CD4-positive, alpha-beta T cell treated with Interleukin-15 for 4 hours (primary cell): Measurements from ENCODE around the gene CALR.
"Not testable (repeated sequence)": the region's sequence is repeated elsewhere in the genome, so short reads cannot be mapped to it uniquely, and the experiment has no call there.

Experiments used
- DNase-seq: peaks from one replicate; pipeline ENCODE4 v3.0.0-alpha.2; 2020; ENCODE audit warnings: low spot score

Gene CALR

DNA sequence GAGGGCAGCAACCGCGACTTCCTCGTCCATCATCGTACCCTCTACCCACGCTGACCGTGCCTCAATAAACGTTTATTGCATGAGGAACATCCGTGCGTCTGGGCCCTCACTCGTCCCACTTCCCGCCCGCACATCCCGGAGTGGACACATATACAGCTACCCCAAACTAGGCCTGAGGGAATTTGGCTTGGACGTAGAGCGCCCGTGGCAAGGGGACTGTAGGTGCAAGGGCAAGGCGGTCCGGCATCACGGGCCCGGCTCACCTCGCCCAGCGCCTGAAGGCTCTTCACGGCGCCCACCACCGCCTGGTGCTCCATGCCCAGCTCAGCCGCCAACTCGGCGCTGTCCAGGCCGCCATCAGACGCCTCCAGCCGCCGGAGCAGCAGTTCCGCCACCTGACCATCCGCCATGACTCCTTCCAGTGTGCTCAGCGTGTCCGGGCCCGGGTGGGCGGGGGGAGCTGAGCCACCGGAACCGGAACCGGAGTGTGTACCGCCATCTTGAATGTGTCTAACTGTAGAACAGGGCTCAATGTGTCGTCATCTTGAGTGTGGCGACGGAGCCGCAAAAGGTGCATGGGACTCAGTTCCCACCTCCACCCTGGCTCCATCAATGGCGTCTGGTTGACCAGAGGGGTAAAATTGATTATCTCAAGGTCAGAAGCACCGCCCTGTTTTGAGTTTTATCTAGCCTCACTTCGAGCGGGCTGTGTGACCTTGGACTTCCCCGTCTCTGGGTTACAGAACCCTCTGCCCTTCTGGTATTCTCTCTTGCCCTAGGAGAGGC, 4.9 kb upstream of the CALR start, which contains the start of gene FARSA:
Gene FARSA, minus strand, starts transcription at position 425 of the 786 bp plus-strand sequence. Its CDS starts 15 bp downstream, at position 410.
- DNase-seq = peak; percentile 89

DNA sequence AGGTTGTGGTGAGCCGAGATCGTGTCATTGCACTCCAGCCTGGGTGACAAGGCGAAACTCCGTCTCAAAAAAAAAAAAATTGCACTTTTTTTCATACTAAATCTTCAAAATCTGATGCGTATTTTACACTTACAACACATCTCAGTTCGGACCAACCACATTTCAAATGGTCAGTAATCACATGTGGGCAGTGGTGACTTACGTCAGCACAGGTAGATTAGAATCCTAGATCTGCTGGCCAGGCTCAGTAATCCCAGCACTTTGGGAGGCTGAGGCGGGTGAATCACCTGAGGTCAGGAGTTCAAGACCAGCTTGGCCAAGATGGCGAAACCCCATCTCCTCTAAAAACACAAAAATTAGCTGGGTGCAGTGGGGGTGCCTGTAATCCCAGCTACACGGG, 3.3 kb upstream of the CALR start:
- DNase-seq = no peak

DNA sequence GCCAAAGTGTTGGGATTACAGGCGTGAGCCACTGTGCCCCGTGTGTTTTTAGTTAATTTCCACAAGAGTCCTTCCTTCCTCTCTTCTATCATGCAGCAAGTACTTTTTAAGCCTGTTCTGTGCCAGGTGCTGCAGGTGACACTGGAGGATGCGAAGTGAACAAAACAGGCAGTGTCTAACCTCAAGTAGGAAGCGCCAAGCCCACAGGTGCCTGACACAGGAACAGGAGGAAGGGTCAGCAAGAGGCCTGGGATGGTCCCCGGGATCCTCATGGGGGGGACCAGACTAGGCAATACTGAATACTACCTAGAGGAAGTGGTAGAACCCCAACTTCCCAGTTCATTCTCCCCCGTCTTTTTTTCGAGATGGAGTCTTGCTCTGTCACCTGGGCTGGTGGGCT, 1.8 kb upstream of the CALR start:
- no peak for DNase-seq

DNA sequence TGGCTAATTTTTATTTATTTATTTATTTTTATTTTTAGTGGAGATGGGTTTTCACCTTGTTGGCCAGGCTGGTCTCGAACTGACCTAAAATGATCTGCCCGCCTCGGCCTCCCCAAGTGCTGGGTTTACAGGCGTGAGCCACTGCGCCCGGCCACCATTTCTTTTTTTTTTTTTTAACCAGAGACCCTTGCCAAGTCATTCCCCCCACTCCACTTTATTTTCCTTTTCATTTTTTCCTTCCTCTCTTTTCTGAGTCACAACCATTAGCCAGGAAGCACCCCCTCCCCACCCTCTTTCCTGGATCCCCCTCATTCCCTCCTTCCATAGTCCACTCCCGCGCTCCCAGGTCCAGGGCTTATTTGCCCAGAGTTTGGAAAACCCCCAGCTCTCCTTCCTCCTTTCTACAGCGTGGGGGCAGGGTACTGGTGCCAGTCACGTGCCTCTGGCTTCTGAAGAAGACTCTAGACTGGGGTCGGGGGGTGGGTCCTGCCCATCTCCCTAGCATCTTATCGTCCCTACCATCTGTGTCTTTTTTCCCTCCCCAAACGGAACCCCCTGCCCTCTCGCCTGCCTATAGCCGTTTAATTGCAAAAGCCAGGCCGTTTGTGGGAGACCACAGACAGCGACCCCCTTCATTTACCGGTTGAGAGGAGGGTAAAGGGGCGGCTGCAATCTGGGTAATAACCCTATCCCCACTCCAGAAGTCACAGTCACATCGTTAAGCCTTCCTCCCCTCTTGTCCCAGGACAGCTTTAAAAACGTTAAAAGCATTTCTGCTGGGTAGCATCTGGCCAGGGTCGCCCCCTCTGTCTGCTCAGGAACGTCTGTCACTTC, 1.1 kb upstream of the CALR start:
- no peak for DNase-seq

DNA sequence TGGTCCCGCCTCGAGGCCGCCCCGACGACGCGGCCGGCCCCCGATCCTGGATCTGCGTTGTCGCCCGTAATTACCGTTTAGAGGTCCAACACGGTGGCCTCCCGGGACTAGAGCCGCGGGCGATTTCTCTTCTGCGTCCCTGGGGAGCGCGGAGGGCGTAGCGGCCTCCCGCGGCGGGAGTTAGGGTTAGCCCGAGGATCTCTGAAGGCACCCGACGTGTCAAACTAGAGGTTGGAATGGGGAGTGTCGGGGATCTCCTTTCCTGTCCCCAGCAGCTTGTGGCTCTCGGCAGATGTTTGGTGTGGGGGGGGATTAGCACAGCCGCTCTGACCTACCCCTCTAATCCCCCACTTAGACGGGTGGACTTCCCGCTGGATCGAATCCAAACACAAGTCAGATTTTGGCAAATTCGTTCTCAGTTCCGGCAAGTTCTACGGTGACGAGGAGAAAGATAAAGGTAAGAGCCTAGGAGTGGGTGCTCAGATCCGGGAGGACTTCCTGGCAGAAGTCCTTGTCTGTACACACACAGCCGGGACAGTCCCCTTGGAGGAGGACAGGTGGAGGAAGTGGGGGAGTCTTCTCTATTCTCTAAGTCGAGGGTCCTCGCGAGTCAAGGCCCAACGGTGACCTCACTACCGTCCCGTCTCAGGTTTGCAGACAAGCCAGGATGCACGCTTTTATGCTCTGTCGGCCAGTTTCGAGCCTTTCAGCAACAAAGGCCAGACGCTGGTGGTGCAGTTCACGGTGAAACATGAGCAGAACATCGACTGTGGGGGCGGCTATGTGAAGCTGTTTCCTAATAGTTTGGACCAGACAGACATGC, 581 bp downstream of the CALR start:
- DNase-seq = peak; percentile 31

DNA sequence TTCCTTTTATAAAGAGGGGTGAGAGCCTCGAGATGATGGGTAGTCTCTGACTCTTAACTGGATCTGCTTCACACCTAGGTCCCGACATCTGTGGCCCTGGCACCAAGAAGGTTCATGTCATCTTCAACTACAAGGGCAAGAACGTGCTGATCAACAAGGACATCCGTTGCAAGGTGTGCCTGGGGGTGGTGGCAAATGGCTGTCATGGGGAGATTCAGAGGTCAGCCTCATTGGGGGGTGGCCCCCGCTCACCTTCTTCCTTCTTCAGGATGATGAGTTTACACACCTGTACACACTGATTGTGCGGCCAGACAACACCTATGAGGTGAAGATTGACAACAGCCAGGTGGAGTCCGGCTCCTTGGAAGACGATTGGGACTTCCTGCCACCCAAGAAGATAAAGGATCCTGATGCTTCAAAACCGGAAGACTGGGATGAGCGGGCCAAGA, 1.6 kb downstream of the CALR start:
- no peak for DNase-seq

DNA sequence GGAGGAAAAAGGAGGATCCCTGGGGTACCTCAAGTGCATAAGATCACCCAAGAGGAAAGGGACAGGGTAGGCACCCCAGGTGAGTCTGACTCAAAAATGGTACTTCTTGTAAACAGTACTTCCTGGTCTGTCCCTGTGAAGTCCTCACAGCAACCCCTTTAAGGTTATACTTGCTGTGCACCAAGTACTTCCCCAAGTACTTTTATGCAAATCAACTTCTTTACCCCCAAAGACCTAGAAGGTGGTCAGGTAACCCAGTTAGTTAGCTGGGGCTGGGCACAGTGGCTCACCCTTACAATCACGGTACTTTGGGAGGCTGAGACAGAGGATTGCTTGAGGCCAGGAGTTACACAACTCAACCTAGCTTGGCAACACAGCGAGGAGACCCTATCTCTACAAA, 2.5 kb downstream of the CALR start:
- DNase-seq = no peak

DNA sequence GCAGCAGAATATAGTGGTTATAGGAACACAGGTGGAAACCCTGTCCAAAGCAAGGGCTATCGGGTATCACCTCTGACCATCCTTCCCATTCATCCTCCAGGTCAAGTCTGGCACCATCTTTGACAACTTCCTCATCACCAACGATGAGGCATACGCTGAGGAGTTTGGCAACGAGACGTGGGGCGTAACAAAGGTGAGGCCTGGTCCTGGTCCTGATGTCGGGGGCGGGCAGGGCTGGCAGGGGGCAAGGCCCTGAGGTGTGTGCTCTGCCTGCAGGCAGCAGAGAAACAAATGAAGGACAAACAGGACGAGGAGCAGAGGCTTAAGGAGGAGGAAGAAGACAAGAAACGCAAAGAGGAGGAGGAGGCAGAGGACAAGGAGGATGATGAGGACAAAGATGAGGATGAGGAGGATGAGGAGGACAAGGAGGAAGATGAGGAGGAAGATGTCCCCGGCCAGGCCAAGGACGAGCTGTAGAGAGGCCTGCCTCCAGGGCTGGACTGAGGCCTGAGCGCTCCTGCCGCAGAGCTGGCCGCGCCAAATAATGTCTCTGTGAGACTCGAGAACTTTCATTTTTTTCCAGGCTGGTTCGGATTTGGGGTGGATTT, 5.1 kb downstream of the CALR start:
- DNase-seq = no peak

DNA sequence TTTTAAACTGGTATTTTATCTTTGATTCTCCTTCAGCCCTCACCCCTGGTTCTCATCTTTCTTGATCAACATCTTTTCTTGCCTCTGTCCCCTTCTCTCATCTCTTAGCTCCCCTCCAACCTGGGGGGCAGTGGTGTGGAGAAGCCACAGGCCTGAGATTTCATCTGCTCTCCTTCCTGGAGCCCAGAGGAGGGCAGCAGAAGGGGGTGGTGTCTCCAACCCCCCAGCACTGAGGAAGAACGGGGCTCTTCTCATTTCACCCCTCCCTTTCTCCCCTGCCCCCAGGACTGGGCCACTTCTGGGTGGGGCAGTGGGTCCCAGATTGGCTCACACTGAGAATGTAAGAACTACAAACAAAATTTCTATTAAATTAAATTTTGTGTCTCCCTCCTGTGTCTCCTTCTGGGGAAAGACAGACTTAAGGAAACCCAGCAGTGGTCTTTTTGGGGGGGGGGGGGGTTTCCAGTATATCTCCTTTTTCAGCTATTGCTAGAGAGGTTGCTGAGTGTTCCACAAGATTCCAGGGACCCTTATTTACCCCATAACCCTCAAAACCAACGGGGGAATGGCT, 5.8 kb downstream of the CALR start:
- DNase-seq = no peak

DNA sequence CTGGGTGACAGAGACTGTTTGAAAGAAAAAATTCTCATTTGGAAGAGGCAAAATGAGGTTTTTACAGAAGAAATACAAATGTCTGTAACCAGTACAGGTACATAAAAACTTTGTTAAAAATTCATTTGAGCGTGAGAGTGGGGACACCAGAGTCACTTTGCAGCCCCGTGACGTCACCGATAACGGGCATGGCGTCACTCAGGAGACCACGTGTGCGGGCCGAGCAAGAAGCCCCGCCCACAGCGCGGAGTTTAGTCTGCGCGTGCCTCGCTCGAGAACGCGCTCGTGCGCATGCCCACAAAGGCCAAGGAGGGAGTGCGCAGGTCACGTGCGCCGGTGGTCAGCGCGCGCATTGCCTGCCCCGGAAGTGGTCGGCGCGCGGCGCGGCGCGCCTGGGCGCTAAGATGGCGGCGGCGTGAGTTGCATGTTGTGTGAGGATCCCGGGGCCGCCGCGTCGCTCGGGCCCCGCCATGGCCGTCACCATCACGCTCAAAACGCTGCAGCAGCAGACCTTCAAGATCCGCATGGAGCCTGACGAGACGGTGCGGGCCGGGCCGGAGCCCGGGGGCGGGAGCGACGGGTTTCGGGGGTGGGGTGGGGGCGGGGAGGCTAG, 7.2 kb downstream of the CALR start, which contains the start of gene RAD23A:
Gene RAD23A, plus strand, starts transcription at position 384 of the 613 bp plus-strand sequence. Its CDS starts 87 bp downstream, at position 471.
- peak; percentile 98 for DNase-seq

DNA sequence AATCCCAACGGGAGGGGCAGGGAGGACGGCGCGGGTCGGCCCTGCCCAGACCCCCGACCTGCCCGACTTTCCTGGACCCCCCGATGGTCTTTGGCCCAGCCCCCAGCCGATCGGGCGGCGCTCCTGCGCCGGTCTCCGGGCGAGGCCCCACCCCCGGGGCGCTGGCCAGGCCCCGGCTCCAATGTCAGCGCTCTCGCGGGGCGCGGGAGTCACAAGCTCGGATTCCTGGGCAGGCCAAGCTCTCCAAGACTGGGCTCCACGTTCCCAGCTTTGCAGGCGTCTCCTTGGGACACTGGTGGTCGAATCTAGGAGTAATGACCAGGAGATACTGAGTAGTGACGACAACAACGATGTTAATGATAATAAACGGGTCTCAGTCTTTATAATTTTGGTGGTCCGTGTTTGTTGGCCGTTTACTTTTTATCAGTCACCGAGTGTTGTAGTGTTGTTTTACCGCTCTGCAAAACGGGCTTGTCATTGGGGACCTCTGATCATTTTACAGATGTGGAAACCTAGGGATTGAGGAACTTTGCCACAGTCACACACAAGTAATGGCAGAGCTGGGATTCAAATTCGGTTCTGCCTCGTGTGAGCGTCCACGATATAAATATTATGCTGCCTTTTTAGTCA, 7.8 kb downstream of the CALR start:
- DNase-seq = peak; percentile 37

DNA sequence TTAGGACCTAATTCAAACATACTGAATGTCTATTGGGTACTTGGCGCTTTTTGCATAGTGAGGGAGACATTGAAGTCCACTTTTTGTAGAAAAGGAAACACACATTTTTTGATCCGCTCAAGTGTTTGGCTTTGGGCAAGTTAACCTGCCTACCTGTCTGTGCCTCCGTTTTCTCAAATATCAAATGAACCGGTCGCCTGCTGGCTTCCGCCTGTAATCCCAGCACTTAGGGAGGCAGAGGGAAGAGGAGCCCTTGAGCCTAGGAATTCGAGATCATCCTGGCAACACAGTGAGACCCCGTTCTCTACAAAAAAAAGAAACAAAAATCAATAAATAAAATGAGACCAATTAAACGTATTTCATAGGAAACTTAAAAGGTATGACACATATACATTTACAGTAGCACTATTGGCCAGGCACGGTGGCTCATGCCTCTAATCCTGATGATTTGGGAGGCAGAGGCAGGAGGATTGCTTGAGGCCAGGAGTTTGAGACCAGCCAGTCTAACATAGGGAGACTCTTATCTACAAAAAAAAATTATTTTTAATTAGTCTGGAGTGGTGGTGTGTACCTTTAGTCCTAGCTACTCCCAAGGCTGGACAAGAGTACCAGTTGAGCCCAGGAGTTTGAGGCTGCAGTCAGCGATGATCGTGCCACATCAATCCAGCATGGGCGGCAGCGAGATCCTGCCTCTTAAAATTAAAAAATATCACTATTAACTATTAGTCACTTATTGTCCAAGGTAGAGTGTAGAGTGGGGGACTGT, 8.5 kb downstream of the CALR start:
- no peak for DNase-seq

DNA sequence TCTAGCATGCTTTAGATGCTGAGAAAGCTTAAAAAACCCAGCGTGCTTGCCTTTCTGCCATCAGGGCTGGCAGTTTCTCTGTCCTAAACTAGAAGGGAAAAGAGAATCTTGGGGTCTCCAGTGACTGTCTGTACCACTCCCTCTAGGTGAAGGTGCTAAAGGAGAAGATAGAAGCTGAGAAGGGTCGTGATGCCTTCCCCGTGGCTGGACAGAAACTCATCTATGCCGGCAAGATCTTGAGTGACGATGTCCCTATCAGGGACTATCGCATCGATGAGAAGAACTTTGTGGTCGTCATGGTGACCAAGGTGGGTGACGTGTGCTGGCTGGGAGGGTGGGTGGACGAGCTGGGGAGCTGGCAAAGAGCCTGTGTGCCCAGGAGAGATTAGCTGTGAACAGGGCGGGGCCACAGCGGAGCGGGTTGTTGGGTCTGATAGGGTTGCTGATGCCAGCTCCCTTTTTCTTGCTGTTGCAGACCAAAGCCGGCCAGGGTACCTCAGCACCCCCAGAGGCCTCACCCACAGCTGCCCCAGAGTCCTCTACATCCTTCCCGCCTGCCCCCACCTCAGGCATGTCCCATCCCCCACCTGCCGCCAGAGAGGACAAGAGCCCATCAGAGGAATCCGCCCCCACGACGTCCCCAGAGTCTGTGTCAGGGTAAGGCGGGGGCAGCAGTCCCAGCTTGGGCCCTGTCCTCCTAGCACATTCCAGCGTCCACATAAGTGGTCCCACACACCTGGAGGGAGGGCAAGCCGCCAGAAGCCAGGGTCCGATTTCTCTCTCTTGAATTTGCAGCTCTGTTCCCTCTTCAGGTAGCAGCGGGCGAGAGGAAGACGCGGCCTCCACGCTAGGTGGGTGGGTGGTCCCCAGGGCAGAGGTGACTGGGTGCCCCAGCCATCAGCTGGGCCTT, 9.5 kb downstream of the CALR start:
- DNase-seq = no peak

DNA sequence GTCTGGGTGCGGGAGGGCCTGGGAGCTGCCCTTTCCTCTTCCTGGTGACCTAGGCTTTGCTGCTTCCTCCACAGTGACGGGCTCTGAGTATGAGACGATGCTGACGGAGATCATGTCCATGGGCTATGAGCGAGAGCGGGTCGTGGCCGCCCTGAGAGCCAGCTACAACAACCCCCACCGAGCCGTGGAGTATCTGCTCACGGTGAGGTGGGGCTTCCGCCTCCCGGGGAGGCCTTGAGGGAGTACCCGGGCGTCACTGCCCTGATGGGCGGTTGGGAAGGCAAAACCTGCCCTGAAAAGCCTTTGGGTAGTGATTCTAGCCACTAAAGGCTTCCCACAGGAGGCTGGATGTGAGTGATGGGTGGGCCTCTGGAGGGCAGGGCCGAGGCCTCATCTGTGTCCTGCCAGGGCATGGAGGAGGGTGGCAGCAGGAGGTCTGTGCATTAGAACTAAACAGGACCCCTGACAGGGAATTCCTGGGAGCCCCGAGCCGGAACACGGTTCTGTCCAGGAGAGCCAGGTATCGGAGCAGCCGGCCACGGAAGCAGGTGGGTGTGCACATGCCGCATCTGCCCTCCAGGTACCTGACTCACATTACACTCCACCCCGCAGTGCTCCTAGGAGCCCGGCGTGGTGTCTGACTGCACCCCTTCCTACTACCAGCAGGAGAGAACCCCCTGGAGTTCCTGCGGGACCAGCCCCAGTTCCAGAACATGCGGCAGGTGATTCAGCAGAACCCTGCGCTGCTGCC, 10.4 kb downstream of the CALR start:
- no peak for DNase-seq

DNA sequence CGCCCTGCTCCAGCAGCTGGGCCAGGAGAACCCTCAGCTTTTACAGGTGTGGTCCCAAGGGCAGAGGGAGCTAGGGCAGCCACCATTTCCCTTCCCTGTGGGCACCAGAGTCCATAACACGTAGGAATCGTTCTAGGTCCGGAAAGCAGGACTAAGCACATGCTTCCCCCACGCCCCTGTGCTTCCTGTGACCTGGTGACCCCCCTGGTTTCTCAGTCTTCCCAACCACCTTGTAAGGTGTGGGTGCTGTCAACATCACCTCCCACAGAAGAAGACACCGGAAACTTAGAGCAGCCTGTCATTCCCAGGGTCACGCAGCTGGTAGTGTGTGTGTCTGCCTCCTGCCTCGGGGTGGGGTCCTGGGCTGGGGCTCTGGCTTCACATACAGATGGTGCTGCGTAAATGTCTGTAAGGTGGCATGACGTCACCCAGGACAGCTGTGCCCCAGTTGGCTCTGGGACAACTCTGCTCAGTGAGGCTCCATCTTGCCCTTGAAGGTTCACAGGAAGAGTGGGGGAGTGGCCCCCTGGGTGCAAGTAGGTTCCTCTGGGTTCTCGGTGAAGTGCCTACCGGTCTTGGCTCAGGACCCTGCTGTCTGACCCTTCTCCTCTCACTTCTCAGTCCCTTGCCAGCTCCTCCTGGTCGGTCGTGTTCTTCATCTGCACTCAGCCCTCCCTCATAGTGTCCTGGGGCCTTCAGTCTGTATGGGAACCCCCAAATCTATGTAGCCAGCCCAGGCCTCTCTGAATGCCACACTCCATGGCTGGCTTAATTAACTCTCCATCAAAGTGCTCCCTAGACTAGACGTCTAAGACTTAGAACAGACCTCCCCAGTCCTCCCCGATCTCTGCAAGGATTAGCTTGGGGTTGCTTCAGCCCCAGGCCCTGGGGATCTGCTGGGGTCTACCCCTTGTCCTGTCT, 11.2 kb downstream of the CALR start:
- no peak for DNase-seq

DNA sequence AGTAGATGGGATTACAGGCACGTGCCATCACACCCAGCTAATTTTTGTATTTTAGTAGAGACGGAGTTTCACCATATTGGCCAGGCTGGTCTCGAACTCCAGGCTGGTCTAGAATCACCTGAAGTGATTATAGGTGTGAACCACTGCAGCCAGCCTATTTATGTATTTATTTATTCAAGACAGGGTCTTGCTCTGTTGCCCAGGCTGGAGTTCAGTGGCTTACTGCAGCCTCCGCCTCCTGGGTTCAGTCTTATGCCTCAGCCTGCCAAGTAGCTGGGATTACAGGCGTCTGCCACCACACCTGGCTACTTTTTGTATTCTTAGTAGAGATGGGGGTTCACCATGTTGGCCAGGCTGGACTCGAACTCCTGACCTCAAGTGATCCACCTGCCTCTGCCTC, 13.6 kb downstream of the CALR start:
- not testable (repeated sequence) for DNase-seq
